CD4-positive, alpha-beta T cell (primary cell): Measurements from ENCODE around the gene RPL21. TPM values are rescaled to one million over a fixed set of nuclear protein-coding genes. Genes with fewer than 3 reads are reported as not detected.

Experiments used
- ATAC-seq: fragments of 200-7000 bp; cut with Tn5 transposase; one replicate; pipeline ENCODE4 v1.10.0; 2022; ENCODE audit warnings: mild to moderate bottlenecking; ENCODE audit not compliant: poor library complexity
- CTCF ChIA-PET: fragments of 350-600 bp; sonication (Branson Sonifier 250); formaldehyde crosslinking; loops from one replicate; lab custom pipeline; 2021; ENCODE audit warnings: antibody characterized with exemption, inconsistent platforms; lab: Charles Lee
- POLR2A ChIA-PET: fragments of 350-600 bp; sonication (Branson Sonifier 250); formaldehyde crosslinking; loops from one replicate; lab custom pipeline; 2021; ENCODE audit warnings: antibody characterized with exemption, inconsistent platforms; lab: Charles Lee
- DNase-seq, 14 experiments: peaks; one replicate each; pipeline ENCODE4 v3.0.0-alpha.2; 2013 to 2020; ENCODE audit warnings: mixed read lengths in 2 of 14
- H3K27ac ChIP-seq, 2 donors: one replicate each; pipeline versions ENCODE4 v1.5.1 to v1.7.0; 2013; ENCODE audit warnings: low read length in 2 of 2, low read depth in 1 of 2, mild to moderate bottlenecking in 1 of 2
- H3K27me3 ChIP-seq, 2 experiments: 1 replicate in 1 of 2; 2 replicates in 1 of 2; pipeline versions ENCODE4 v1.6.1 to v1.7.0; 2013; ENCODE audit warnings: low read length in 2 of 2, control low read depth in 1 of 2, mild to moderate bottlenecking in 1 of 2, moderate library complexity in 1 of 2; ENCODE audit not compliant: insufficient read depth in 2 of 2, control insufficient read depth in 1 of 2
- H3K36me3 ChIP-seq: one replicate; pipeline ENCODE4 v1.6.1; 2013; ENCODE audit warnings: low read length, control low read depth; ENCODE audit not compliant: insufficient read depth
- H3K4me1 ChIP-seq: one replicate; pipeline ENCODE4 v1.6.1; 2013; ENCODE audit warnings: low read length, control low read depth; ENCODE audit not compliant: insufficient read depth
- H3K4me3 ChIP-seq: one replicate; pipeline ENCODE4 v1.5.1; 2013; ENCODE audit warnings: mild to moderate bottlenecking, low read length, moderate library complexity
- H3K9me3 ChIP-seq, 2 experiments: 1 replicate in 1 of 2; 2 replicates in 1 of 2; pipeline versions ENCODE4 v1.6.1 to v1.7.0; 2013; ENCODE audit warnings: low read length in 2 of 2, mild to moderate bottlenecking in 2 of 2, control low read depth in 1 of 2, moderate library complexity in 1 of 2; ENCODE audit not compliant: control insufficient read depth in 1 of 2, insufficient read depth in 1 of 2
- H3K27ac Mint-ChIP-seq: one replicate; pipeline ENCODE4 v1.8.0; 2020; ENCODE audit warnings: mixed read lengths
- H3K27me3 Mint-ChIP-seq: one replicate; pipeline ENCODE4 v1.8.0; 2021; ENCODE audit warnings: mixed read lengths
- H3K36me3 Mint-ChIP-seq: one replicate; pipeline ENCODE4 v1.8.0; 2021; ENCODE audit warnings: low read depth, mixed read lengths
- H3K4me1 Mint-ChIP-seq: one replicate; pipeline ENCODE4 v1.8.0; 2021; ENCODE audit warnings: low read depth, mixed read lengths
- H3K4me3 Mint-ChIP-seq: one replicate; pipeline ENCODE4 v1.8.0; 2020; ENCODE audit warnings: mild to moderate bottlenecking, mixed read lengths
- H3K9me3 Mint-ChIP-seq: one replicate; pipeline ENCODE4 v1.8.0; 2020; ENCODE audit warnings: mixed read lengths
- intact Hi-C, 2 experiments: fragments of 100-400 bp; cut with DNase I in 1 of 2; cut with micrococcal nuclease in 1 of 2; formaldehyde crosslinking; loops; one replicate each; pipeline versions ENCODE4 v1.15.1 to v1.9.0; 2023 to 2025; cut with DNase I, micrococcal nuclease
- total RNA-seq, 174 experiments: library from RNA in 2 of 174; stranded (reverse) in 2 of 174; gene quantifications; one replicate each; pipeline ENCODE4 v1.2.3 and lab custom pipeline; 2021 to 2026
- TF ChIP-seq, protein P1 (sequence below): fragments of 200-600 bp; IDR thresholded peaks from one replicate; pipeline ENCODE4 v1.8.0; 2022; ENCODE audit warnings: antibody characterized with exemption, mild to moderate bottlenecking

RPL21 gene
- total RNA-seq, 2 experiments from 2014 or later, result 2,736 to 2,941 TPM

DNA sequence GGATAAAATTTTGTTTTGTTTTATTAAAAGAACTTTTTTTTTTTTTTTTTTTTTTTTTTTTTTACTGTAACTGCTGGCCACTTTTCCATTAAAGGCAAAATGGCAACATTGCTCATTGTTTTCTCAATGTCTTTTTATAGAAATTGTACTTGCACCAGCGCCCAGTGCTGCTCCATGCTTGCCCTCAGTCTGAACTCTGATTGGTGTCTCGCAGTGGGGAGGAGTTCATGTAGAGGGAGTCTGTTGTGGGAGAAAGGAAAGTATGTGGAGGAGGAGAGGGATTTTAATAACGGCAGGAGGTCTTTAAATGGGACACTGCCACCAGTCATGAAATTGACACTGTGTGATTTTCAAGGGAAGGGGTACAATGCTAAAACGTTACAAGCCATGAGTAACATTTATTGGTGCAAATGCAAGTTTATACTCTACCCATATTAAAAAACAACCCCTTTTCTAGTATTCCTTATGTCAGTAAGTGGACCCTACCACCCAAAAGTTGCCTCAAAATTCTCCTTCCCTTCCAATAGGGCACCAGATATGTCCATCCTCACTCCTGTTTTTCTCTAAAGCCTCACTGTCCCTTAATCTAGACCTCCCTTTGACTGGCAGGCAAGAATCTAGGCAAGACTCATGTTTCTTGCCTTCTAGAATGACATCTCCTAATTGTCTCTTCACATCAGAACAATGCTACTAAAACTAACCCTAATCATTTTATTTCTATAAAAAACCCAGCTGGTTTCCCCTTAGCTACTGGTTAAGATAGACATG, 22.5 kb downstream of the RPL21 start:
- intact Hi-C loops, result loop anchor here (5.0 to 10.0 kb wide), 6 partner anchors 61 to 863 kb away; partner anchors contain the start of genes PAN3 (in 1 of the 2) and USP12 (in 1 of the 2)
- H3K27ac Mint-ChIP-seq, result no peak overlapping the region

DNA sequence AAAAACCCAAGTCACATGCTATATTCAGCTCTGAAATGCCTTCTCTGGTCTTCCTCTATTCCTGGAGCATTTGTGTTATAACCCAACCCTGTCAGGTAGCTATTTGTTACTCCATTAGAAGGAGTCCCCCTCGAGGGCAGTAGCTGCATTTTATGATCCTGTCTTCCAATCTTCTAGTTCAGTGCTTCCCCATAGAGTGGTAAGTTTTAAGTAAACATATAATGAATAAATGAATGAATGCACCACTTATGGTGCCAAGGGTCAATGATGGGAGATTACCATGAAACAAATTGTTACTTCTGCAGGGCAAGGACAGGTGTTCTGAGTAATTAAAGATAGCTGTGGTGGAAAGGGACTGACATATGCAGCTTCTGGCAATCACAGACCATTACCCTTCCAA, 23.3 kb downstream of the RPL21 start:
- Histone ChIP-seq H3K27me3 (peaks cover 5 to 8% of the 10 kb centered on the region in 2 experiments), H3K4me1 (peaks cover 17% of the 10 kb centered on the region), H3K36me3 (no peaks in the 10 kb centered on the region), H3K27ac (no peak overlapping the region), H3K4me3 (no peak overlapping the region), H3K9me3 (no peaks in the 10 kb centered on the region)
- peaks cover 14% of the 10 kb centered on the region for H3K4me1 Mint-ChIP-seq
- no peak overlapping the region for H3K27ac Mint-ChIP-seq
- peaks cover 26% of the 10 kb centered on the region for H3K27me3 Mint-ChIP-seq
- ChIA-PET POLR2A (interaction anchor here (1.0 kb wide), 2 partner anchors 18 to 19 kb away, joined by 3 to 4 read pairs; no protein-coding TSS in a partner anchor), CTCF (no interaction called here)
- H3K4me3 Mint-ChIP-seq, result peak overlapping the region; percentile 11
- ATAC-seq (no peak), DNase-seq (no peak)
- TF ChIP-seq, protein P1, sequence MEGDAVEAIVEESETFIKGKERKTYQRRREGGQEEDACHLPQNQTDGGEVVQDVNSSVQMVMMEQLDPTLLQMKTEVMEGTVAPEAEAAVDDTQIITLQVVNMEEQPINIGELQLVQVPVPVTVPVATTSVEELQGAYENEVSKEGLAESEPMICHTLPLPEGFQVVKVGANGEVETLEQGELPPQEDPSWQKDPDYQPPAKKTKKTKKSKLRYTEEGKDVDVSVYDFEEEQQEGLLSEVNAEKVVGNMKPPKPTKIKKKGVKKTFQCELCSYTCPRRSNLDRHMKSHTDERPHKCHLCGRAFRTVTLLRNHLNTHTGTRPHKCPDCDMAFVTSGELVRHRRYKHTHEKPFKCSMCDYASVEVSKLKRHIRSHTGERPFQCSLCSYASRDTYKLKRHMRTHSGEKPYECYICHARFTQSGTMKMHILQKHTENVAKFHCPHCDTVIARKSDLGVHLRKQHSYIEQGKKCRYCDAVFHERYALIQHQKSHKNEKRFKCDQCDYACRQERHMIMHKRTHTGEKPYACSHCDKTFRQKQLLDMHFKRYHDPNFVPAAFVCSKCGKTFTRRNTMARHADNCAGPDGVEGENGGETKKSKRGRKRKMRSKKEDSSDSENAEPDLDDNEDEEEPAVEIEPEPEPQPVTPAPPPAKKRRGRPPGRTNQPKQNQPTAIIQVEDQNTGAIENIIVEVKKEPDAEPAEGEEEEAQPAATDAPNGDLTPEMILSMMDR, result no peak
- intact Hi-C loops, result loop anchor here (5.0 to 10.0 kb wide), 7 partner anchors 38 to 863 kb away; partner anchors contain the start of genes PAN3 (in 1 of the 2) and USP12 (in 1 of the 2)
- H3K36me3 Mint-ChIP-seq, result peaks cover 5% of the 10 kb centered on the region
- no peaks in the 10 kb centered on the region for H3K9me3 Mint-ChIP-seq

More for the DNA sequence above, 22.5 kb downstream of the RPL21 start:
- ChIA-PET CTCF (interaction anchor here (0.7 kb wide), 2 partner anchors 191 to 680 kb away, joined by 3 to 4 read pairs; no protein-coding TSS in a partner anchor), POLR2A (no interaction called here)
- peaks cover 14% of the 10 kb centered on the region for H3K4me1 Mint-ChIP-seq
- H3K27me3 ChIP-seq, result peaks cover 5 to 8% of the 10 kb centered on the region in 2 experiments
- no peak overlapping the region for H3K27ac ChIP-seq
- peaks cover 5% of the 10 kb centered on the region for H3K36me3 Mint-ChIP-seq
- no peak for ATAC-seq
- TF ChIP-seq, protein P1, result no peak
- no peak overlapping the region for H3K4me3 ChIP-seq
- H3K4me1 ChIP-seq, result peaks cover 17% of the 10 kb centered on the region
- no peaks in the 10 kb centered on the region for H3K9me3 ChIP-seq
- H3K4me3 Mint-ChIP-seq, result peak overlapping the region; percentile 26
- peaks cover 26% of the 10 kb centered on the region for H3K27me3 Mint-ChIP-seq
- no peak for DNase-seq
- H3K9me3 Mint-ChIP-seq, result no peaks in the 10 kb centered on the region
- no peaks in the 10 kb centered on the region for H3K36me3 ChIP-seq

DNA sequence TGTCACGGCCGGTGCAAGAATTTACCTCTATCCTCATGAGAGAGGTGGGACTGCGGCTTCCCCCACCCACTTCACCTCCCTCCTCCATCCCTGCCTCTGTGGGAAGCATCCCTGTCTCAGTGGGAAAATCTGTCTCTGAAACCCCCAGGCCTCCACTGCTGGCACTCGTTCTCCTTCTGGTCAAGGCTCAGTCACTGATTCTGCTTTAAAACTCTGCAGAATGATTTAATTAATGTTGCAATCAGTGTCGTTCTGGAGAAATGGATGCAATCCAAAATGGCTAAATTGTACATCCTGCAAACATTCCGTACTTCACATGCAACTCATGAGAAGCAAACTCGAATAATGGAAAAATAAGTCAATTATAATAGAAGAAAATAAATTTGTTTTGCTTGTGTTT, 24.8 kb downstream of the RPL21 start:
- Mint-ChIP-seq H3K27ac (no peak overlapping the region), H3K36me3 (peaks cover 3% of the 10 kb centered on the region), H3K9me3 (no peaks in the 10 kb centered on the region), H3K4me3 (no peak overlapping the region), H3K4me1 (peaks cover 7% of the 10 kb centered on the region), H3K27me3 (peaks cover 26% of the 10 kb centered on the region)
- TF ChIP-seq, protein P1, result no peak
- Histone ChIP-seq H3K4me3 (no peak overlapping the region), H3K4me1 (peaks cover 7% of the 10 kb centered on the region), H3K36me3 (no peaks in the 10 kb centered on the region), H3K27ac (no peak overlapping the region), H3K9me3 (no peaks in the 10 kb centered on the region), H3K27me3 (peaks cover 5 to 8% of the 10 kb centered on the region in 2 experiments)
- ChIA-PET CTCF (no interaction called here), POLR2A (no interaction called here)
- ATAC-seq (no peak), DNase-seq (no peak)
- intact Hi-C loops, result loop anchor here (5.0 to 10.0 kb wide), 2 partner anchors 36 to 59 kb away; no protein-coding TSS in a partner anchor
